Uterus (tissue), 4 donors: Measurements from ENCODE around the gene FOXP4. TPM values are rescaled to one million over a fixed set of nuclear protein-coding genes. Genes with fewer than 3 reads are reported as not detected.

Experiments
- DNase-seq, 2 donors: peaks; one replicate each; pipeline ENCODE4 v3.0.0-alpha.2; 2019 to 2020
- H3K27ac ChIP-seq, 2 donors: fragments of 200-600 bp; sonication (generic); 1 replicate in 1 of 2; 2 replicates in 1 of 2; pipeline ENCODE4 v1.5.1; 2016 to 2018
- H3K27me3 ChIP-seq, 2 donors: fragments of 200-600 bp; sonication (generic); one replicate each; pipeline ENCODE4 v1.5.1; 2018 to 2019; ENCODE audit warnings: control low read depth in 1 of 2
- H3K36me3 ChIP-seq, 2 donors: fragments of 200-600 bp; sonication (generic); one replicate each; pipeline ENCODE4 v1.5.1; 2019; ENCODE audit warnings: control low read depth in 1 of 2
- H3K4me1 ChIP-seq, 2 donors: fragments of 200-600 bp; sonication (generic); one replicate each; pipeline ENCODE4 v1.5.1; 2018 to 2019; ENCODE audit warnings: control low read depth in 1 of 2
- H3K4me3 ChIP-seq, 2 donors: fragments of 200-600 bp; sonication (generic); 1 replicate in 1 of 2; 2 replicates in 1 of 2; pipeline ENCODE4 v1.5.1; 2018 to 2019; ENCODE audit warnings: mild to moderate bottlenecking in 1 of 2
- H3K9me3 ChIP-seq, 2 donors: fragments of 200-600 bp; sonication (generic); one replicate each; pipeline ENCODE4 v1.5.1; 2019; ENCODE audit warnings: control low read depth in 1 of 2
- CTCF ChIP-seq, 4 experiments: fragments of 200-600 bp in 2 of 4; fragments of 450-650 bp in 2 of 4; sonication (generic) in 2 of 4; IDR thresholded peaks; one replicate each; pipeline ENCODE4 v1.5.1; 2016 to 2019; ENCODE audit warnings: antibody characterized with exemption in 4 of 4, mild to moderate bottlenecking in 2 of 4, moderate library complexity in 1 of 4
- POLR2A ChIP-seq, 2 donors: fragments of 450-650 bp; IDR thresholded peaks; one replicate each; pipeline ENCODE4 v1.6.1; 2016; ENCODE audit warnings: antibody characterized with exemption in 2 of 2, mild to moderate bottlenecking in 1 of 2, moderate library complexity in 1 of 2
- intact Hi-C: fragments of 100-400 bp; cut with DNase I; formaldehyde crosslinking; loops from one replicate; pipeline ENCODE4 v1.15.1; 2023; ENCODE audit warnings: low total_unique reads
- total RNA-seq, 4 donors: library from RNA; depleted of rRNA in 3 of 4; stranded (reverse); fragments of >200 nt in 3 of 4; gene quantifications; one replicate each; pipeline versions ENCODE4 v1.1.0 to v1.2.4, GENCODE V29; 2014 to 2023
- donor health status: DM: yes; HTN: yes; CAD: no.

FOXP4 gene
- total RNA-seq, 4 donors from 2014 or later = 3.8 to 50.1 (median 9.4) TPM

DNA sequence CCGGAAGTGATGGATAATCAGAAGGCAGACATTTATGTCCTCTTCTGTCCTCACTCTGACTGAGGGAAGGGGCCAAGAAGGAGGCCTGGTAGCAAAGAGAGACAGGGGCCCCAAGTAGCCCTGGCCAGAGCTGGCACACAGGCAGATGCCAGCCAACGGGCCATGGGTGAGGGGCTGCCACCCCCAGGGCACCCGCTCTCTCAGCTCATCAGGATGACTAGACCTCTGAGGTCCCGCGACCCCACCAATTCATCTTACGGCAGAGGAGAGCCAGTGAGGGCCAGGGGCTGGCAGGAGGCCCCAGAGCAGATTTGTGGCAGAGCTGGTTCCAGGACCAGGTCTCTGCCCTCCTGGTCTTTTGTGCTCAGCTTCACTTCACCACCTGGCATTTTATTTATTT, 49.0 kb downstream of the FOXP4 start:
- no peaks in the 10 kb centered on the region for H3K9me3 ChIP-seq
- H3K27me3 ChIP-seq = no peaks in the 10 kb centered on the region
- no peak overlapping the region for H3K4me3 ChIP-seq
- H3K4me1 ChIP-seq = no peaks in the 10 kb centered on the region
- no peaks in the 10 kb centered on the region for H3K36me3 ChIP-seq
- TF ChIP-seq POLR2A (IDR thresholded peaks at IDR 0.05) (no peak), CTCF (IDR thresholded peaks at IDR 0.05) (no peak)
- intact Hi-C loops = loop anchor here (5.0 kb wide), 2 partner anchors 173 to 223 kb away; no protein-coding TSS in a partner anchor
- no peak overlapping the region for H3K27ac ChIP-seq
- no peak for DNase-seq

DNA sequence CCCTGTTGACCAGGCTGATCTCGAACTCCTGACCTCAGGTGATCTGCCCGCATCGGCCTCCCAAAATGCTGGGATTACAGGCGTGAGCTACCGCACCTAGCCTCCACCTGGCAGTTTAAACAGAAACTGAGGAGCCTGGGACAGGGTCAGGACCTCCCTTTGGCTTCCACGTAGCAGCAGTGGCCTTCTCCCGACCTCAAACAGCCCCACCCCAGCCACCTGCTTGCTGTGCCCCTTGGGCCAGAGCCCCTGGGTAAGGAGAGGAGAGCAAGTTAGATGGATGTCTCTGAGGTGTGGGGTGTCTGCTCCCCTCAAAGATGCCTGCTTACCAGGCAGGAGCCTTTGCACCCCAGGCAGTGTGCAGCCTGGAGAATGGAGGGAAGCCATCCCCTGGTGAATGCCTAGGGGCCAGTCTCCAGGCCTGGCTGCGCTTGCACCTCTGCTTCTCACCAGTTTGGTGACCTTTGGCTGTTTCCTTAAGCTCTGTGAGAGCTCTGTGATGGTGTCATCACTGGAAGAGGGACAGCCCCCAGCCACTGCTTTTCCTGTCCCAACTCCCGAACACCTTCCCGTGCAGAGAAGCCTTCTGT, 50.0 kb downstream of the FOXP4 start:
- TF ChIP-seq CTCF (IDR thresholded peaks at IDR 0.05) = no peak
- TF ChIP-seq POLR2A (IDR thresholded peaks at IDR 0.05) = no peak
- H3K4me3 ChIP-seq = no peak overlapping the region
- DNase-seq = no peak
- intact Hi-C loops = loop anchor here (5.0 kb wide), 2 partner anchors 174 to 224 kb away; no protein-coding TSS in a partner anchor
- no peak overlapping the region for H3K27ac ChIP-seq
- H3K9me3 ChIP-seq = no peaks in the 10 kb centered on the region
- no peaks in the 10 kb centered on the region for H3K27me3 ChIP-seq
- H3K36me3 ChIP-seq = no peaks in the 10 kb centered on the region
- no peaks in the 10 kb centered on the region for H3K4me1 ChIP-seq

- H3K9me3 ChIP-seq = no peaks in the 10 kb centered on the region
- DNase-seq = no peak
- H3K36me3 ChIP-seq = no peaks in the 10 kb centered on the region
- intact Hi-C loops = loop anchor here (5.0 kb wide), 2 partner anchors 175 to 225 kb away; no protein-coding TSS in a partner anchor
- H3K27ac ChIP-seq = no peak overlapping the region
- no peaks in the 10 kb centered on the region for H3K4me1 ChIP-seq
- H3K27me3 ChIP-seq = no peaks in the 10 kb centered on the region
- TF ChIP-seq POLR2A (IDR thresholded peaks at IDR 0.05) = no peak
- no peak for TF ChIP-seq CTCF (IDR thresholded peaks at IDR 0.05)
- no peak overlapping the region for H3K4me3 ChIP-seq
Observed at GRCh38 chr6:41596807-41597206, 50.6 kb downstream of the FOXP4 start.

DNA sequence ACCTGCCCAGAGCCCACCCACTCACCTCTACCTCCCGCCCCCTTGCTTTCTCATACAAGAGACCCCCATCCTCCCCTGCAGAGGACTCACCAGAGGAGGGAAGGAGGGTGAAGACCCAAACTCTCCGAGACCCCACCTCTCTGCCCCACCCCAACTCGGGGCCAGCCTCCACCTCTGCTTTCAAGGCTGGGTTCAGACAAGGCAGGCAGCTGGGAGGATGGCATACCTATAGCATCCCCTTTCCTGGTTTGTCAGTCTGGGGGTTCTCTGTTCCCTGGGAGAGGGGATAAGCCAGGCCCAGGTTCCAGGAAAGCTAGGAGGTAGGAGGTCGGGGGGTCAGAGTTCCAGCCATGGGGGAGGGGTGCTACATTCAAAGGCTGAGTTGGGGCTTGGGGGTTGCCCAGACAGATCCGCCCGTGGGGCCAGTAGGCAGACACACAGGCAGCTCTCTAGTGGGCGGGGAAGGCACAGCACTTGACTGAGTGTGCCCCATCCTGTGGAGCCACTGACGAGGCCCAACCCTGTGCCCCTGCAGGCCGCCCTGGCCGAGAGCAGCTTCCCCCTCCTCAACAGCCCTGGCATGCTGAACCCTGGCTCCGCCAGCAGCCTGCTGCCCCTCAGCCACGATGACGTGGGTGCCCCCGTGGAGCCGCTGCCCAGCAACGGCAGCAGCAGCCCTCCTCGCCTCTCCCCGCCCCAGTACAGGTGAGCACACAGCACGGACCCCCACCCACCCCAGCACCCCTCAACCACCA, 51.2 kb downstream of the FOXP4 start:
- H3K27ac ChIP-seq = no peak overlapping the region
- TF ChIP-seq CTCF (IDR thresholded peaks at IDR 0.05) = no peak
- TF ChIP-seq POLR2A (IDR thresholded peaks at IDR 0.05) = no peak
- no peak for DNase-seq
- H3K4me3 ChIP-seq = no peak overlapping the region
- no peaks in the 10 kb centered on the region for H3K27me3 ChIP-seq
- intact Hi-C loops = loop anchor here (5.0 kb wide), 2 partner anchors 175 to 225 kb away; no protein-coding TSS in a partner anchor
- H3K36me3 ChIP-seq = no peaks in the 10 kb centered on the region
- no peaks in the 10 kb centered on the region for H3K9me3 ChIP-seq
- no peaks in the 10 kb centered on the region for H3K4me1 ChIP-seq

- Histone ChIP-seq H3K9me3 (no peaks in the 10 kb centered on the region), H3K36me3 (no peaks in the 10 kb centered on the region), H3K4me3 (no peak overlapping the region), H3K27ac (no peak overlapping the region), H3K4me1 (no peaks in the 10 kb centered on the region), H3K27me3 (no peaks in the 10 kb centered on the region)
- intact Hi-C loops = loop anchor here (5.0 kb wide), 2 partner anchors 176 to 226 kb away; no protein-coding TSS in a partner anchor
- peak in 1 of 2 donors; percentile 11 for DNase-seq
- no peak for TF ChIP-seq POLR2A (IDR thresholded peaks at IDR 0.05)
- no peak for TF ChIP-seq CTCF (IDR thresholded peaks at IDR 0.05)
Observed at GRCh38 chr6:41598670-41599014, 52.5 kb downstream of the FOXP4 start.
